Right forelimb (tissue), 1 donor: ENCODE results near the gene SLC38A10.

Source experiments
- DNase-seq: peaks from one replicate; pipeline ENCODE4 v3.0.0-alpha.2; 2018

SLC38A10 gene

DNA sequence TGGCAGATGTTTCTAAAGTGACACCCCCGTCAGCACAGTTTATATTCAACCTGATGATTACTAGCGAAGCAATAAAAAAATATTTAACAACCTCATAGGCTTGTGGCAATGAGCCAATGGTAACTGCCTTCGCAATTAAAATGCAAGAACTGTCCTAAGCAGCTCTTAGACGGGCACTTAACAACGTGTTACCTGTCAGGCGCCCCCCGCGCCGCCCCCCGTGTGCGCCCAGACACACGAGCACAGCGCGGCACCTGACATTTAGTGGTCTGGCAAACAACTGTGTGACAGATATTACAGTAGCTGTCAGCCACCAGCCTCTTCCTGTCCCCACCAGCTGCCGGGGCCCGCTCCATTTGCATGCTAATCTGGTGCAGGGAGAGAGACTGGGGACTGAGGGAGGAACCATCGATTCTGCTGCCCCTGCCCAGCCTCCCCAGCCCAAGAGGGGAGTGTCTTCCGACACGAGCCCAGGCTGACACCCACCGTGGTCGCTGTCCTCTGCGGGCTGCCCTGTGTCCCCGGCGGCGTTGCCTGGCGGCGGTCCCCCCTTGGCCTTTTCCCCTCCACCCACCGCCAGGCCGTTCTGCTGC, 43.3 kb downstream of the SLC38A10 start:
- no peak for DNase-seq

DNA sequence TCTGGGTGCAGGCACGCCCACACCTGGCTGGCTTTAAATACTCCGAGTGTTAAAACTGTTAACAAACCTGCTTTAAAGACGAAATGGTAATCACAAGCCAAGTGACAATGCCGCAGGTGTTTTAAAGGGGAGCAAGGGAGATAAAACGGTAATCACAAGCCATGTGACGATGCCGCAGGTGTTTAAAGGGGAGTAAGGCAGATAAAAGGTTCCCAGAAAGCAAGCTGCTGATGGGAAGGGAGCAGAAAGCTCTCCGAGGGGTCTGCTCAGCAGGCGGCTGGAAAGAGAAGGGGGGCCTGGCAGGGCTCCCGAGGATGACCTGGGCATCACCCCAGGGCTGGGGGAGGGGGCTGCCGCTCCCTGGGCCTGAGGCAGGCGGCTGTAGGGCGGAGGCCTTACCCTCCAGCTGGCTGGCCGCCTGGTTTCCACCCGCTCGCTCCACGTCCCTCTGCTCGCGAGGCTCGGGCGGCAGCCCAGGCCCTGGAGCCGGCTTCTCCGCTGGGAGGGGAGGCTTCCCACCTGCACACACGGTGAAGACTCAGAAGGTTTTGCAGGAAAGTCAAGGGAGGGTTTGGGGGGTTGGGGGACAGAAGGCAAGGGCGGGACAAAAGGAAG, 43.9 kb downstream of the SLC38A10 start:
- DNase-seq = no peak

DNA sequence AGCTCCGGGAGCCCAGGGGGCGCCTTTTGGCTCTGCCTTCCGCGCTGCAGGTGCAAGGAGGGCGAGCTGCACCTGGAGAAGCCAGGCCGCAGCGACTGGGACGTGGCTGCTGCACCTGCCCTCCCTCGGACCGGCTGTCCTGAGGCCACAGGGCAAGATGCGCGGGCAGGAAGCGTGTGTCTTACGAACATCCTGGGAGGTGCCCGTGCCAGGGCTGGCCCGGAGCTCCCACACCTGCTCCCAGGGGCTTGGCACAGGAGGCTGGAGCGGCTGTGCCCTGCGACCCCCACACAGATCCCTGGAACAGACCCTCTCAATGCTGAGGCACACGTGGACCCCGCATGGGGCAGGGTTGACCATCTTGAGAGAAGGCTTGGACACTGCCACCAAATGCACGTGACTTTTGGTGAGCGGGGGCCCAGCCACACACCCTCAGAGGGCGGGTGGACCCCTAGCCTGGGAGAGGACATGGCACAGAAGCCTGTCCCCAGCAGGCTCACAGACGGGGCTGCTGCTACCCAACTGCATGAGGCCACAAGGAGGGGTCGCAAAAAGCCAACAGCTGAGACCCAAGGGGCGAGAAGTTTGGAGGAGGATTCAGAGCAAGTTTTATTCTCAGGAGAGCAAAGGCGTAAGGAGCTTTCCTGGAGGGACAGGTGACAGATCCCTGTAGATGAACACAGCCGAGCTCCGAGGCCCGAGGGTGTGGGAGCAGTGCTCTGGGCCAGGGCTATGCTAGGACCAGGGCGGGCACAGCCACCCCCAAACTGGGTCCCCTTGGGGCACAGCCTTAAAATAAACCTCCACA, 44.6 kb downstream of the SLC38A10 start:
- DNase-seq = no peak

DNA sequence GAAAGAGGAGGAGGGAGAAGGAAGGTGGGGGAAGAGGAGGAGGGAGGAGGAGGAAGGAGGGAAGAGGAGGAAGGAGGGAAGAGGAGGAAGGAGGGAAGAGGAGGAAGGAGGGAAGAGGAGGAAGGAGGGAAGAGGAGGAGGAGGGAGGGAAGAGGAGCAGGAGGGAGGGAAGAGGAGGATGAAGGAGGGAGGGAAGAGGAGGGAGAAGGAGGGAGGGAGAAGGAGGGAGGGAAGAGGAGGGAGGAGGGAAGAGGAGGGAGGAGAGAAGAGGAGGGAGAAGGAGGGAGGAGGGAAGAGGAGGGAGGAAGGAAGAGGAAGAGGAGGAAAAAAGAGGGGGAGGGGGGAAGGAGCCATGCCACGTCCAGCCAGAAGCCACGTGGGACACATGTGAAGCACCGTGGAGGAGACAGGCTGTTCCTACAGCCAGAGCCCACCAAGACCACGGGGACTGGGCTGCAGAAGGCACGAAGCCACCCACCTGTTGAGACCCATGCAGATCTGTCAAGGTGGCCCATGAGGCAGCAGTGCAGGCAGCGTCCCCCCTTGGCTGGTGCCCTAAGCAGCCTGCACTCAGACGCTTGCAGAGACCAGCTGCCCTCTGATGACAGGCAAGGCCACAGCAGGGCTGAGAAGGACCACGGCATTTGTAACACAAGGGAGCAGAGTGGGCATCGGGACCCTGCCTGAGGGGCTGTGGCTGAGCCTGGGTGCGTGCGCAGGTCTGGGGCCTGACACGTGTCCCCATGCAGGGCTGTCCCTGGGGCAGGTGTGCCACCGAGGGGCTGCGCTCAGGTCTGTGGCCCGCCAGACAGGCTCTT, 45.7 kb downstream of the SLC38A10 start:
- DNase-seq = no peak

DNA sequence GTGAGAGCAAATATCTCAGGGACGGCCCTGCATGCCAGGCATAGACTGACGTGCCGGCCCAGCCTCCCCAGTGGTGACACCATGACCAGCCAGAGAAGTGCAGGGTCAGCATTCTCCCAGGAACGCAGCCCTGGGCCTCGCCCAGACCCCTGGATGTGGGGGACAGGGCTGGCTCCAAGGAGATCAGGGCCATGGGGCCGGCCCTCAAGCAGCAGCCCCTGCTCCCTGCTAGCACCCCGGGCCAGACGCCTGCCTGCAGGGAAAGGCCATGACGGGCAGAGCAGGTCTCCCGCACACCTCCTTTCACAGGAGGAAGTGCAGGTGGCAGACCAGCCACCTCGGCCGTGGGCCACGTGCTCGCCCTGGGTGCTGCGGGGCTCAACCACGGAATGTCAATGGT, 46.5 kb downstream of the SLC38A10 start:
- no peak for DNase-seq

DNA sequence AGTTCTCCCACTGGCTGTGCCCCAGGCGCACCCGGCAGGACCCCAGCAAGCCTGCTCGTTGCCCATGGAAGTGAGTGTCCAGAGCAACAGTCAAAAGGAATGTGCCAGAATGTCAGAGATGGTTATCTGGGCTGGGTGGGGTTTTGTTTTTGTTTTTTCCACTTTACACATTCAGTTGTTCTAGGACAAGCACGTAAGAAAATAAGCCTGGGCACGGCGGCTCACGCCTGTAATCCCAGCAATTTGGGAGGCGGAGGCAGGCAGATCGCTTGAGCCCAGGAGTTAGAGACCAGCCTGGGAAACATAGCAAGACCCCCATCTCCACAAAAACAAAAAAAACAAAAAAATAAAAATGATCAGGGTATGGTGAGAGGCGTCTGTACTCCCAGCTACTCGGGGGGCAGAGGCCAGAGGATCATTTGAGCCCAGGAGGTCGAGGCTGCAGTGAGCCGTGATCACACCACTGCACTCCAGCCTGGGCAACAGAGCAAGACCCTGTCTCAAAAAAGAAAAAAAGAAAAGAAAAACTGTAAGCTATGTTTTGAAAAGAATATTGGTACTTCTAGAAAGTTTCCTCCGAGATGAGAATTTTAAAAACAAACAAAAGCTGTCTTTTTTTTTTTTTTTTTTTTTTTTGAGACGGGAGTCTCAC, 47.6 kb downstream of the SLC38A10 start:
- DNase-seq = no peak

DNA sequence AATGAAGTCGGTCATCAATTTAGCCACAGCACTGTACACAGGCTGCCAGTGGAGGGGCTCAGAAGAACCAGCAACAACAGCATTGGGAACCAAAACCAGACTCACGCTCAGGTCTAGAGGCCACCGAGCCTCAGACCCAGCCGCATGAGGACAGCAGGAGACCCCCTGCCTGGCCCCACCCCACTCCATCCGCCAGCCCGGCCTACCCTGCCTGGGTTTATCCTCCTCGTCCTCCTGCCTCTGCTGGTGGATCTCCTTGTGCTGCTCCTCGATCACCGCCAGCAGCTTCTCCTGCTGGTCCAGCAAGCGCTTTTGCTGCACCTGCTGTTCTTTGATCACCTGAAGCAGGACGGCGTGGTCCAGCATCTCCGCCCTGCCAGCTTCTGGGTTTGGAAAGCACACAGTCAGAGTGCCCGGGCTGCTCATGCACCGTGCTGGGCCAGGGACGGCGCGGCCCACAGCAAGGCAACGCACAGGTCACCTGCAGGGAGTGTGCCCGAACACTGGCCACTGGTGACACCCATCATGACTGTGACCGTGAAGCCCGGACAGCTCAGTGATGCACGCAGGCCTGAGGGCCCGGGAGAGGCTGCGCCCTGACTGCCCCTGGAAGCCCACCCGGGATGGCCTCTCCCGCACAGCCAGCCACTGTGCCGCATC, 48.3 kb downstream of the SLC38A10 start:
- no peak for DNase-seq

DNA sequence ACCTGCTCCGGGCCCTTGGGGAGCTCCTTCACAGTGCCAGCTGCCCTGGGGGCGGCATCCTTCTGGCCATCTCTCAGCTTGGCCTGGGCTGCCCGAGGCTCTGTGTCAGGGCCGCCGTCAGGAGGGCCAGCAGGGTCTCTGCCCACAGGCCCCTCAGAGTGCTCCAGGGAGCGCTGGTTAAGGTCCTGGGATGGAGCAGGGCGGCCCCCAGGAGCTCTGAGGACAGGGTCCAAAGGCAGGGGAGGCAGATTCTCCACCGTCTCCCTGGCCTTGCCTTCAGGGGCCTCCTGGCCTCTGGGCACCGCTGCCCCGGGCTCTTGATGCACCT, 48.8 kb downstream of the SLC38A10 start:
- no peak for DNase-seq

DNA sequence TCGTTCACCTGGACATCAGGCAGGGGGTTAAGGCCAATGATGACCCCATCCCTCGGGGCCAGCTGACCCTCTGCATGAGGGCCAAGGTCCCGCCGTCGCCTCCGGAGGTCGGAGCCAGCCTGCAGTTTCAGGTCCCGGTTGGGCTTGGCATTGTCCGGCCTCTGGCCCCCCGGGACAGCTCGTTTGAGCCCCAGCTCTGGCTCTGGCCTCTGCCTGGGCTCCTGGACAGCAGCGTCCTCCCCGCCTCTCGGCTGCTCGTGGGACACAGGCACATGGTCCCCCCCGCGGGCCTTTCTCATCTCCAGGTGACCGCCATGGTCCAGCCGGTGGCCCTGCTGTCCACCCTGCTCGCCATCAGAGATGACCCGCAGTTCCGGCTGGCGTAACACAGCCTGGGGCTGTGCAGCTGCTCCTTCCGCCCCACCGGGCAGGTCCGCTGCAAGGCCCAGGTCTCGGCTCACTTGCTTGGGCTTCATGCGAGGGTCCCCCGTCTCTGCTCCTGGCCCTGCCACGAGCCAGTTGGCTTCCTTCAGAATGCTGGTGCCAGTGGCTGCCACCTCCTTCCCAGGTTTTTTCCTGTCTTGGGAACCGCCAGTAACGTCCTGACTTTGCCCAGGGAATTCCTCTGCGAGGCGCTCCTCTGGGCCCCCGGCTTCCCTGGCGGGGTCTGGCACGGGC, 49.3 kb downstream of the SLC38A10 start:
- no peak for DNase-seq

DNA sequence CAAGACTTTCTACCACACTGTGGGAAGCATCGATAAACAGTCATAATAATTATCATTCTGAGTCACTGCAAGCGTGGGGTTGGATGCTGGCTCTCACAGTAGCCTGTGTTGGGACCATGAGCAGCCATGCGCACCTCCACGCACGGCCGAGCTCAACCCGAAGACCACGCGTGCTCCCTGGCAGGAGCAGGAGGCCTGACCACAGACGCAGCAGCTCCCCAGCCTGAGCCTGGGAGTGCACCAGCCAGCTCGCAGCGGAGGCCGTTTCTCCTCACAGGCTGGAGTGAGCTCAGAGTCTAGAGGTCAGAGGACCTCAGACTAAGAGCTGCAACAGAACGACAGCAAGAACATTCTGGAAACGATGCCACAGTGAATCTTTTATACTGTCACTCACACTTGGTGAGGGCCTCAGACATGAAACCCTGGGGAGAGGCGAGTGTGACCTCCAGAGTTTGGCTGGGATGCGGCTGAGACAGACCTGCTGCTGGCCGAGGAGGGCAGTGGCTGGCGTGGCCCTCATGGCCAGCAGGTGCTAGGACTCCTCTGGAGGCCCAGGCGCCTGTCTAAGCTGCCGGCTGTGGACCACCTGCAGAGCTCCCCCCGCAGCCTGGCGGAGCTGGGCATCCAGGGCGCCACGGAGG, 50.0 kb downstream of the SLC38A10 start:
- DNase-seq = no peak

DNA sequence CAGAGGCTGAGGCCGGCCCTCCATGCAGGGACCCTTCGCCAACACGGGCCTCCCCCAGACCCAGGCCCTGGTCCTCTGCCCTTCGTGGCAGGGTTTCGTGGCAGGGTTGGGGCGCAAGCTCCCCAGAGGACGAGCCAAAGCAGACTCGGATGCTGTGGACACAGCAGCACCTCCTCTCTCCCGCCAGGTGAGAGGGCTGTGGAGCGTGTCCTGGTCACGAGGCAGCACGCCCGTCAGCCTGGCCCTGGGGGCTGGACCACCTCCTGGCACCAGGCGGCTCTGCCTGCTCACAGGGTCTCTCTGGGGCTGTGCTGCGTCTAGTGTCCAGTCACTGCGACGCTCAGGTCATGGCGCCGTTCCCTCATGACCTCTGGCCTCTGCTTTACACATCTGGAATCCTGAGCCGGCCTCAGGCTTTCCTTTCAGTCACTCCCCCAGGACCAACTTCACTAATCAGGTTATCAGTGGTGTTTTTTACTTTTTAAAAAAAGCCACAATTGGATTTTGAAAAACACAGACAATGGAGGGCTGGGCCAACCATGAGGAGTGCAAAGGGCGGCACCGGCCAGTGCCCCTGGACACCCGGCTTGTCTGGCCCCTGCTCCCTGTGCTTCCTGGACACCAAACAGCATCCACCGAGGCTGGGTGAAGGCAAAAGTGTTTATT, 50.6 kb downstream of the SLC38A10 start:
- no peak for DNase-seq

DNA sequence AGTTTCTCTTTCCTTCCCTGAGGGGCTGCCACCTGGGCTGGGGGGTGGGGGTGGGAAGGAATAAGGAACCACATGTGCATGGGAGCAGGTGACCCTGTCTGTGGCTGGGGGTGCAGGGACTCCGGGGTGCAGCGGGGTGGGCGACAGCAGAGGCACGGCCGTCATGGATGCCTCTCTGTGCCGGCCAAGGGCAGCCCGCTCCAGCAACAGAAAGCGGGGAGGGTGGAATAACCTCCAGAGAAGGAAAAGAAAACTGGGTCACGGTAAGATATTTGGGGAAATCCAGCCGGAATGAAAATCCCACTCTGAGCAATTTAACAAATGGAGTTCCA, 51.8 kb downstream of the SLC38A10 start:
- no peak for DNase-seq

DNA sequence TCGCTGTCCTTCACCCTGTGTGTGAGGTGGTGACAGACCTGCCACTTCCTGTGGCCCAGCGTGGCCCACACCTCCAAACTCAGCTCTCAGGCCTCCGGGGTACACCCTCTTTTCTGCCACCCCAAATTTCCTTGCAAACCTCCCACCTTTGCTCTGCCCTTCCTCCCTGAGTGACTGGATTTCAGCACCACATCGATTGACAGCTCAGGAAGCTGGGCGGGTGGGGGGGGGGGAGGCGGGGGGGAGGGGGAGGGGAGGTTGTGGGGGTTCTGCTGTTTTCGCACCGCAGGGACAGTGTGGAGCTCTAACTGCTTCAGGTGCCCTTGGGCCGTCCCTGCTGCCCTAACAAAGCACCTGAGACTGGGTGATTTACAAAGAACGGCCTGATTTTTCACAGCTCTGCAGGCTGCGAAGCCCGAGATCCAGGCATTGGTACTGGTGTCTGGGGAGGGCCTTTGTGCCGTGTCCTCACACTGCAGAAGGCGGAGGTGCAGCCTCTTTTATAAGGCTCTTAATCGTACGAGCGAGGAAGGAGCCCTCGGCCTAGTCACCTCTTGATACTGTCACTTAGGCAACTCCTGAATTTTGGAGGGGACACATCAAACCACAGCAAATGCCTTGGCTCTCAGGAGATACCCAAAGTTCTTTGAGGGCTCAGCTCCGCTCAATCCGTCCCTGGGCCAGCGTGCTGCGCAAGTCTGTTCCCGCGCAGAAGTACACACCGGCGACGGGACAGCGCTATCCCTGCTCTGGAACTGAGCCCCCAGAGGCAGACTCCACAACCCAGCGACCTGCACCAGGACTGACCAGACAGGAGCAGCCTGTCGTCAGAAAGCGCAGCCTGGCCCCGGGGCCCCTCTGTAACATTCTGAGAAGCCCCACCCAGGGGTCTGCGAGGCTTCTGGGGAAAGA, 52.4 kb downstream of the SLC38A10 start:
- no peak for DNase-seq

DNA sequence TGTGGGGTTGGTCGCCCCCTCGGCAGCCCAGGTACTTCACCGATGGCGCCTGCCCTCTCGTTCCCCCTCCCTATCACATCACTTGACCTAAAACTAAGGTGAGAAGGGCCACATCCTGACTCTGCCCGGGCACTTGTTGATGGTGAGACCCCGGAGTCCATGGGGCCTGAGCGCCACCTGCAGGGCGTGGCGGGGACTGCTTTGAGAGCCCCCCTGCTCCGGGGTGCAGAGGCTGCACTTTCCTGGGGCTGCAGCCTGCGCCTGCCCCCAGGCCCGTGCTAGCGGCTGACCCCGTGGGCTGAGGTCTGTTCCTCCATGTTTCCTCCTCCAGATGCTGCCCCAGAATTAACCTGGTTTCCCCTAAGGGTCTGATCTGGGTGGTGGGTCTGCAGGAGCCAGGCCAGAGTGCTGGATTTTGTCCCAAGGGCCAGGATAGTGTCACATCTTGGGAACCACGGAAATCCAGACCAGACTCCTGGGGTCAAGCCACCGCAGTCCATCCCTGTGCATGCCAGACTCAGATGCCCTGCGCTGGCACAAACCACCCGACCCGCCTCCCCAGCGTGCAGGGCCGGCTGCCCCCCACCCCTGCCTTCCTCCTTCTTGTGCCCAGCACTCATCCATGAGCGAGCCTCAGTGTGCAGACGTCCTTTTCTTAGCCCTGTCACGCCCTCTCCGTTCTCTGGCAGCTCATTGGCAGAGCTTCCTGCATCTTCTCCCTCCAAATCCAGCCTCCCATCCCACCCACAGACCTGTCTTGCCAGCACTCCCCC, 53.3 kb downstream of the SLC38A10 start:
- DNase-seq = peak; percentile 71

DNA sequence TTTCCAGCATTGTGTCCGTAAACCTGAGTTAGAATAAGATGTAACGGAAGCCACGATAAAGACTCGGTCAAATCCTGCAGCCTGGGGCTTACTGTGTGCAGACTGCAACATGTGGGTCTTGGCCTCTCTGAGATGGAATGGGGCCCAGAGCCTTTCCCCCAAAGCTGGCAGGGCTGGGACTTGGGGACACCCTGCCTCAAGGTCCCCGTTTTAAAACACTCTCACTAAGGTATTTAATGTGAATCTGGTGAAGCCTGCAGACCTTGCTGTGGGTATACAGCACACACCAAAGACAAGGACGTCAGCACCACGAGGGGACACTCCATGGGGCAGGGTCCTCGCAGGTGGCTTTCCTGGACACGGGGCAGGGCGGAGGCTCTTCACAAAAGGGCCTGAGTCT, 53.9 kb downstream of the SLC38A10 start:
- DNase-seq = no peak

DNA sequence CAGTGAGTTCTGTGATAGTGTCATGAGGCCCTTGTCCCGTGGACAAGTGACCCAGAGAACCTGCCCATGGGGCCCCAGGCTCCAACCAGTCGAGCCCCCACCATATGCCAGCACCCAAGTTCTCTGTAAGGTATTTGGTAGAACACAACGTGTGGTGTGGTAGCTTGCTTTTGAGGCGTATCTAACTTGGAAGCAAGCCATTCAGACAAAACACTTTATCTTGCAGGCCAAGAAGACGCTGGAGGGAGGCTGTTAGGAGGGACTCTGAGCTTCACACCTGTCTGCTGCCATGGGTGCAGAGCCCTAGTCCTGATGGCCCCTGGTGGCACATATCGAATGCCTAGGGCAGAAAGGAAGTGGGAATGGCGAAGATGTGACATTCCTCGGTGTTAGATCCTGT, 54.3 kb downstream of the SLC38A10 start:
- DNase-seq = no peak

DNA sequence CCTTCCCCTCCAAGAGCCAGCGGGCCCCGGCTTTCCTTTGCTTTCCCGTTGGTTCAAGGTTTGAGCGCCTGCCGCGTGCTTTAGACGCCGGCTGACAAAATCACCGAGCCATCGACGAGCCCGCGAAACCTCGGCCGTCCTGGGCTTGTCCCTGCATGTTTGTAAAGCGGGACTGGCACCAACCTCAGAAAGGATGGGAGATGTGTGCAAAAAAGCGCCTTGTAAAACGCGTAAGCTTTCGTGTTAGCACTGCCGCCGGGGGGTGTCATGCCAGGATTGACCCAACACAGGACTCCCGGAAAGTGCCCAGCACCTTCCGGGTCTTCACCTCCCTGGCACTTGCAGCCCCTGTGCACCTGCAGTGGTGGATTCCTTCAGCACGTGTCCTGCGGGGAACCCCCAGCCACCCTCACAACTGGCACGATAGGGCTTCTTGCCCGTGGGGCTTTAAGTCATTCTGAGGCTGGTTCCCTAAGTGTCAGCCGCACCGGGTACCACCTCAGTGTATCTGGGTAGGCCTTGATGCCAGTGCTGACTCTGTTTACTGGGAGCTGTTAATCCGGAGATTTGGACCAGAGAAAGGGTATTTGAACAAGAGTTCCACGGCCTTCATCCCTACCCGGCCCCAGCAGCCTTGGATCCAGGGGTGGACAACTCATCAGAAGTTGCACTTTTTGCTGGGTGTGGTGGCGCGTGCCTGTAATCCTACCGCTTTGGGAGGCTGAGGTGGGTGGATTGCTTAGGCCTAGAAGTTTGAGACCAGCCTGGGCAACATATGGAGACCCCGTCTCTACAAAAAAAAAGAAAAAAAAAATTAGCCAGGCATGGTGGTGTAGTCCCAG, 55.2 kb downstream of the SLC38A10 start:
- DNase-seq = no peak
